HG03575 (cell line): ENCODE measurements around the gene DSEL.

ENCODE experiments used
- ATAC-seq: cut with Tn5 transposase; IDR thresholded peaks from one replicate; pipeline ENCODE4 v1.9.1; 2021; ENCODE audit not compliant: unreplicated experiment, insufficient number of reproducible peaks, low FRiP score; ENCODE audit errors: extremely low read depth

DSEL gene

GRCh38 chr18:67516539-67517443 lies at the start of gene DSEL:
TSS of gene DSEL (minus strand) at chr18:67516720. CDS start at chr18:67514608, 2,112 bp downstream.
- ATAC-seq = peak; percentile 74

- no peak for ATAC-seq
Observed at GRCh38 chr18:67553437-67553836, 36.9 kb upstream of the DSEL start.

GRCh38 chr18:67550872-67551520 lies 34.5 kb upstream of the DSEL start:
- no peak for ATAC-seq

GRCh38 chr18:67549946-67550345 lies 33.4 kb upstream of the DSEL start:
- no peak for ATAC-seq

GRCh38 chr18:67545681-67546080 lies 29.2 kb upstream of the DSEL start:
- no peak for ATAC-seq

- no peak for ATAC-seq
Observed at GRCh38 chr18:67540559-67540958, 24.0 kb upstream of the DSEL start.

- no peak for ATAC-seq
Observed at GRCh38 chr18:67531929-67532328, 15.4 kb upstream of the DSEL start.

- no peak for ATAC-seq
Observed at GRCh38 chr18:67525328-67526099, 9.0 kb upstream of the DSEL start.

GRCh38 chr18:67520351-67520921 lies 3.9 kb upstream of the DSEL start:
- ATAC-seq = no peak

- ATAC-seq = no peak
Observed at GRCh38 chr18:67519592-67519991, 3.1 kb upstream of the DSEL start.

GRCh38 chr18:67518566-67518965 lies 2.0 kb upstream of the DSEL start:
- ATAC-seq = no peak

- no peak for ATAC-seq
Observed at GRCh38 chr18:67517444-67517765, 885 bp upstream of the DSEL start.

- peak; percentile 13 for ATAC-seq
Observed at GRCh38 chr18:67515942-67516538, 480 bp downstream of the DSEL start.

GRCh38 chr18:67514901-67515540 lies 1.5 kb downstream of the DSEL start:
- no peak for ATAC-seq

- no peak for ATAC-seq
Observed at GRCh38 chr18:67514465-67514864, 2.1 kb downstream of the DSEL start.

- no peak for ATAC-seq
Observed at GRCh38 chr18:67513280-67513679, 3.2 kb downstream of the DSEL start.

- no peak for ATAC-seq
Observed at GRCh38 chr18:67511840-67512239, 4.7 kb downstream of the DSEL start.

- no peak for ATAC-seq
Observed at GRCh38 chr18:67510831-67511230, 5.7 kb downstream of the DSEL start.
